WERI-Rb-1 (cell line): Measurements from ENCODE around the gene KCNJ3.
"Not testable (repeated sequence)": the region's sequence is repeated elsewhere in the genome, so short reads cannot be mapped to it uniquely, and the experiment has no call there.

Experiments
- DNase-seq: peaks from one replicate; pipeline ENCODE4 v3.0.0-alpha.2; 2020
- H3K27ac ChIP-seq: fragments of 250-450 bp; sonication (Bioruptor Pico); 2 replicates; pipeline ENCODE4 v1.5.1; 2020; ENCODE audit warnings: mild to moderate bottlenecking, moderate library complexity
- H3K27me3 ChIP-seq: fragments of 250-450 bp; sonication (Bioruptor Pico); 2 replicates; pipeline ENCODE4 v1.5.1; 2021; ENCODE audit warnings: mild to moderate bottlenecking, low read depth, moderate library complexity; ENCODE audit not compliant: insufficient read depth, severe bottlenecking
- H3K36me3 ChIP-seq: fragments of 250-450 bp; sonication (Bioruptor Pico); 2 replicates; pipeline ENCODE4 v1.5.1; 2020; ENCODE audit warnings: mild to moderate bottlenecking, moderate library complexity
- H3K4me3 ChIP-seq: 2 replicates; pipeline ENCODE4 v1.5.1; 2011; ENCODE audit warnings: low read depth, mild to moderate bottlenecking, control low read depth, low read length
- H3K9me3 ChIP-seq: fragments of 250-450 bp; sonication (Bioruptor Pico); 2 replicates; pipeline ENCODE4 v1.5.1; 2021; ENCODE audit warnings: mild to moderate bottlenecking, moderate library complexity; ENCODE audit not compliant: severe bottlenecking
- TF ChIP-seq, protein P1 (sequence below): IDR thresholded peaks from 2 replicates; pipeline ENCODE4 v1.5.1; 2011; ENCODE audit warnings: low read depth, mild to moderate bottlenecking, control low read depth, inconsistent platforms, low read length

KCNJ3 gene

DNA sequence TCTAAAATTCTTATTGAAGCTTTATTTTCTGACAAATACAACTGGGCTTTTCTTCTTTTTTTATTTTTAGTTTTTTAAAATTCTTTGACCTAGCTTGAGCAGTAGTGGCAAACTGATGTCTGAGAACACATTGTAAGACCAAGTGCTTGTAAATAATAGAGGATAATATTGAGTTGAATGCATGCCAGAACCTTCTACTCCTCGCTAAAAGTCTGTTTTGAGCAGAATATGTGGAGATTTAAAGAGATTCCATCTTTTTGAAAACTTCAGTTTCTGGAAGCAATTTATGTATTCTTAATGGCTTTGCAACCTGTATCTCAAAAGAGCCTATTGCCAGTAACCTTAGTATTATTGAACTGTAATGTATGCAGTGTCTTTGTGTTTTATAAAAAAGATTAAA is 148.3 kb downstream of the KCNJ3 start:
- TF ChIP-seq, protein P1, sequence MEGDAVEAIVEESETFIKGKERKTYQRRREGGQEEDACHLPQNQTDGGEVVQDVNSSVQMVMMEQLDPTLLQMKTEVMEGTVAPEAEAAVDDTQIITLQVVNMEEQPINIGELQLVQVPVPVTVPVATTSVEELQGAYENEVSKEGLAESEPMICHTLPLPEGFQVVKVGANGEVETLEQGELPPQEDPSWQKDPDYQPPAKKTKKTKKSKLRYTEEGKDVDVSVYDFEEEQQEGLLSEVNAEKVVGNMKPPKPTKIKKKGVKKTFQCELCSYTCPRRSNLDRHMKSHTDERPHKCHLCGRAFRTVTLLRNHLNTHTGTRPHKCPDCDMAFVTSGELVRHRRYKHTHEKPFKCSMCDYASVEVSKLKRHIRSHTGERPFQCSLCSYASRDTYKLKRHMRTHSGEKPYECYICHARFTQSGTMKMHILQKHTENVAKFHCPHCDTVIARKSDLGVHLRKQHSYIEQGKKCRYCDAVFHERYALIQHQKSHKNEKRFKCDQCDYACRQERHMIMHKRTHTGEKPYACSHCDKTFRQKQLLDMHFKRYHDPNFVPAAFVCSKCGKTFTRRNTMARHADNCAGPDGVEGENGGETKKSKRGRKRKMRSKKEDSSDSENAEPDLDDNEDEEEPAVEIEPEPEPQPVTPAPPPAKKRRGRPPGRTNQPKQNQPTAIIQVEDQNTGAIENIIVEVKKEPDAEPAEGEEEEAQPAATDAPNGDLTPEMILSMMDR, result no peak
- no peak overlapping the region for H3K4me3 ChIP-seq

DNA sequence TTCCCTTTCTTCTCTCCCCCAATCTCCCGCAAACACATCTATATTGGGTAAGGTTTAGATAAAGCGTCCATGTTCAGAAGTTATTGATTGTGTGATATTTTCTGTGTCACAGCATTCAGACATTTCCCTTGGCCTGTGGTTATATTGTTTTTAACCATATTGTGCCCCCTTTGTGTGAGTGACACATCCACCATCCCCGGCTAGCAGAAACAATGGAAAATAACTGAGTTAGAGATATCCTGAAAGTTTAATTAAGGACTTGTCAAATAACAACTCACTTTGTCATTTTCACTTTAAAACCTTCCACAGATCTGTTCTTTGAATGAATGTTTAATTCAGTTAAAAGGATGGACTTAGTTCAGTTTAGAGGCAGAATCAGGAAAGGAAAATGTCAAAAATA is 151.0 kb downstream of the KCNJ3 start:
- no peaks in the 10 kb centered on the region for H3K9me3 ChIP-seq
- no peak overlapping the region for H3K4me3 ChIP-seq
- no peaks in the 10 kb centered on the region for H3K27me3 ChIP-seq
- DNase-seq, result no peak
- TF ChIP-seq, protein P1, result no peak
- no peak overlapping the region for H3K27ac ChIP-seq
- H3K36me3 ChIP-seq, result no peaks in the 10 kb centered on the region

More for the DNA sequence above, 148.3 kb downstream of the KCNJ3 start:
- no peaks in the 10 kb centered on the region for H3K36me3 ChIP-seq
- no peak for DNase-seq
- no peak overlapping the region for H3K27ac ChIP-seq
- no peaks in the 10 kb centered on the region for H3K27me3 ChIP-seq
- no peaks in the 10 kb centered on the region for H3K9me3 ChIP-seq

DNA sequence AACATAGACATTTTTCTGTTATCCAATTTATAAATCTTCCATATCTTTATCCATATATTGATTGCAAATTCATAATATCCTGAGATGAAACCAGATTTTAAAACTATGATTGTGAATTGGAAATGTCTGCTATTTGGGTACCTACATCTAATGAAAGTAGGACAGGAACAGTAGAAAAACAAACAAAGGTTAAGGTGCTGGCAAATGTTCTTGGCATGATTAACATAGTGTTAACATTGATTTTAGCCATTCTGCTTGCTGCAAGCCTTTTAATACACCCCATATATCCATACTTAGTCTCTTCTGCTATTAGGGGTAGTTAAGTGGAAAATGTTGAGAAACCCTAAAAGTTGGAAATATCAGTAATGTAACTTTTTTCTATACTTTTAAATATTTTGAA is 152.0 kb downstream of the KCNJ3 start:
- Histone ChIP-seq H3K4me3 (no peak overlapping the region), H3K9me3 (no peaks in the 10 kb centered on the region), H3K27ac (no peak overlapping the region), H3K27me3 (no peaks in the 10 kb centered on the region), H3K36me3 (no peaks in the 10 kb centered on the region)
- DNase-seq, result no peak
- TF ChIP-seq, protein P1, result no peak

DNA sequence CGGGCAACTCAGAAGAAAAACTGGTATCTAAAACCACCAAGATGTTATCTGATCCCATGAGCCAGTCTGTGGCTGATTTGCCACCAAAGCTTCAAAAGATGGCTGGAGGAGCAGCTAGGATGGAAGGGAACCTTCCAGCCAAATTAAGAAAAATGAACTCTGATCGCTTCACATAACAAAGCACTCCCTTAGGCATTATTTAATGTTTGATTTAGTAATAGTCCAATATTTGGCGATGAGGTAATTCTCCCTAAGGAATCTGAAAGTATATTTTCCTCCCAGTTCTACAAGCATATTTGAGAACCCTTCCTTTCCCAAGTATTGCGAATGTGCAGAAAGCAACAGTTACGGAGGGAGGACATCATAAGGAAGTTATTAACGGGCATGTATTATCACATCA is 156.6 kb downstream of the KCNJ3 start:
- TF ChIP-seq, protein P1, result no peak
- DNase-seq, result no peak
- H3K27ac ChIP-seq, result no peak overlapping the region
- H3K36me3 ChIP-seq, result no peaks in the 10 kb centered on the region
- H3K9me3 ChIP-seq, result no peaks in the 10 kb centered on the region
- no peak overlapping the region for H3K4me3 ChIP-seq
- H3K27me3 ChIP-seq, result no peaks in the 10 kb centered on the region

DNA sequence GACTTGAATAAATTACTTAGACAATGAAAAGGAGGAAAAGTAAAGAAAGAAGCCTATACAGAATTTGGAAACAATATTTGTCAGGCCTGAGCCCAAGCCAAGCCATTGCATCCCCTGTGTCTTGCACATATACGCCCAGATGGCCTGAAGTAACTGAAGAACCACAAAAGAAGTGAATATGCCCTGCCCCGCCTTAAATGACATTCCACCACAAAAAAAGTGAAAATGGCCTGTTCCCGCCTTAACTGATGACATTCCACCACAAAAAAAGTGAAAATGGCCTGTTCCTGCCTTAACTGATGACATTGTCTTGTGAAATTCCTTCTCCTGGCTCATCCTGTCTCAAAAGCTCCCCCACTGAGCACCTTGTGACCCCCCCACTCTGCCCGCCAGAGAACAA is 168.7 kb downstream of the KCNJ3 start:
- H3K27ac ChIP-seq, DNase-seq, H3K27me3 ChIP-seq, H3K9me3 ChIP-seq, H3K36me3 ChIP-seq, H3K4me3 ChIP-seq: not testable (repeated sequence)

DNA sequence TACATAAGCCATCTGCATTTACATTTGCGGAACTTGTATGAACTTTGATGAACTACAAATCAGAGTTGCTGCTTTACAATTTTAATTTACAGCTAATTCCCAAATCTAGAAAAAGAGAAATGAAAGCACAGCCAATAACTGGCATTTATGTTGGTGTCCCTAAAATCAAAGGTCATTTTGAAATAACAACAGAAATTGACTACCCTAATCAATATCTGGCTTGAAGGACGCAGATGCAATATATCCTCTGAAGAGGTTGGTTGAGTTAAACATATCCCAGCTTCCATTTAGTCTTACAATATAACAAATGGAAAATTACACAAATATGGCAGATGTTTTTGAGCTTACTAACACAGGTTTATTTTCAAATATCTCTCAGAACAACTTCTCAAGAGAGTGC is 177.5 kb downstream of the KCNJ3 start:
- Histone ChIP-seq H3K27me3 (no peaks in the 10 kb centered on the region), H3K36me3 (no peaks in the 10 kb centered on the region), H3K4me3 (no peak overlapping the region), H3K27ac (no peak overlapping the region), H3K9me3 (no peaks in the 10 kb centered on the region)
- DNase-seq, result no peak
- TF ChIP-seq, protein P1, result no peak
